ENCODE measurements around the gene CLRN3.

CLRN3 gene

GRCh38 chr10:127892743-127893142, at the start of gene CLRN3:
TSS of gene CLRN3 (minus strand) at chr10:127892941. CDS start at chr10:127892784, 157 bp downstream.
- no peak for DNase-seq

DNA sequence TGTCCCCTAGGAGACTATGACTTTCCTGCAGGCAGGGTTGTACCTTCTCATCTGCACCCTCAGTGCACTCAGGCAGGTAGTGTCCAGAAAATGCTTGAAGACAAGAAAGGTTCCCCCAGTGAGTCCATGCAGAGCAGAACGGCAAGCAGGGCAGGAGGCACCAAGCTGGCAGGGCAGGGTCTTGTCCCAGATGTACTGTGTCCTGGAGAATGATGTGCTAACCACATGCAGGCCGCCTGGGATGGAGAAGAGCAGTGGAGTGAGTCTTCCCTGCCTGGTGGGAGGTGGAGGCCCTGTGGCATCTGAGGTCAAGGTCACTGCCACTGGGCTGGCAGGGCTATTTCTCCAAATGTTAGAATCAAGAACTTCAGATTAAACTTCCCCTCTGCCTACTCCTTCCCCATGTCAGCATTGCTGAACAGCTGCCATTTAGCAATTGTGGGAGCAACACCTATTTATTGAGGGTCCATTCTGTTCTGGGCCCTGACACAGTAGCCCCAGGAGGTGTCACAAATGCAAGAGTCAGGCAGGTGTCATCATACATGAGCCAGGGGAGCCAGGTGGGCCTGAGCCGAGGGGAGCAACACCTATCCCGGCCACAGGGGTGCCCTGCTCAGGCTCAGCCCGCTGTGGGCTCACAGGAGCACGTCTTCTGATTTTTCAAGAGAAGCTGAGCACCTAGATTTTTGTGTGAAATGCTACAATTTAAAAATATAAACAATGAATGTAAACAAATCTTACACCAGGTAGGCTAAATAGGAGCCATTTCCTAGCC, 48.3 kb upstream of the CLRN3 start:
- no peak for DNase-seq

GRCh38 chr10:127939786-127940330, 47.1 kb upstream of the CLRN3 start:
- no peak for DNase-seq

- no peak for DNase-seq
Observed at GRCh38 chr10:127937915-127938463, 45.2 kb upstream of the CLRN3 start.

- DNase-seq, result no peak
Observed at GRCh38 chr10:127937069-127937468, 44.3 kb upstream of the CLRN3 start.

DNA sequence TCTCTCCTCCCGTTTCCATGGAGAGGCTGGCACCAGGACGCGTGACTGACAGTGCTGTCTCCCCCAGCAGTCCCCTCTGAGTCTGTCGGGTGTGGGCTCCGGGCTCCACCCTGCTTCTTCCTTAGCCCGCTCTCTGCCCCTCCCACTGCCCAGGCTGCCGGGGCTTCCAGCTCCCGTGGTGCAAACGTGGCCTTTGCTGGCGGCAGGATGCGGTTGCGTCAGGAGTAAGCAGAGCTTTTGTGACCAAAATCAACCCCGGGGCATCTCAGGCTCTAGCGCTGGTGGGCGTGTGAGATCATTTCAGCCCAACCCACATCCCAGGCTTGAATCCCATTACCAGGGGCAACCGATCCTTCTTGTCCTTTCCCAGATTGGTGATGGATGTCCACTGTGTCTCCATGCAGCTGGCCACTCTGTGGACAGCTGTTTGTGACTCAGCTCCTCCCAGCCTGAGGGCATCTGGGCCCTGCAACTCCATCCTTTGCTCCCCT, 42.4 kb upstream of the CLRN3 start:
- no peak for DNase-seq

GRCh38 chr10:127934383-127934782, 41.6 kb upstream of the CLRN3 start:
- no peak for DNase-seq

DNA sequence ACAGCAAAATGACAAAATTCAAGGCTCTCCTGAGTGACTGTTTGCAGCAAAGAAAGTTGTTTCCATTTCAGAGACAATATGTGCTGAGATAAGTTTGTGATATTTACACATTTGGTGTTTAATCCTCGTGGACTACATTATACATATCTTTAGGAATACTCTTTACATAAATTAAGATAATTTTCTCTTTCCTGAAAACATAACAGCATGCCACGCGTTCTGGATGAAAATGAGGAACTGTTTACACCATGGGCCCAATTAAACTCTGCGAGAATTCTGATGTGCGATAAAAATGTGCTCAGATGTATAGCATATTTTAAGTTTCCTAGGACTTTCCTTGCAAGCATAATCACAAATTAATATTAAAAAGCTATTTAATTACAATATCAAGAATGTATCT, 40.5 kb upstream of the CLRN3 start:
- DNase-seq, result no peak

- DNase-seq, result no peak
Observed at GRCh38 chr10:127932521-127933270, 40.0 kb upstream of the CLRN3 start.

- DNase-seq, result no peak
Observed at GRCh38 chr10:127928021-127928806, 35.5 kb upstream of the CLRN3 start.

DNA sequence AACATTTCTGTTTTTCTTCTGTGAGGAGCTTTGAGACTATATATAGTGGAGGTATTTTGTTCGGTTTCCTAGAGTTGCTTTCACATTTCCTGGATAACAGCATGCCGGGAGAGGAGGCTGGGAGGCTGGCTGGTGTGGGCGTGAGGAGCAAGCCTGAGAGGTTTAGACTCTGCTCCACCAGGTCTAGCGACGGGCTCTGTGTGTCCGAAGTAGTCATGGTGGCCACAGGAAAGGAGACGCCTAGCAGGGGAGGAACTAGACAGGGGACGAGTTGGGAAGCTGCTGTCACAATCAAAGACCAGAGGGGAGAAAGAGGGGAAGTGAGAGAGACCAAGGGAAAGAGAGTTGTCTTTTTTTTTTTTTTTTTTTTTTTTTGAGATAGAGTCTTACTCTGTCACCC, 33.7 kb upstream of the CLRN3 start:
- DNase-seq, result peak; percentile 13 to 37

DNA sequence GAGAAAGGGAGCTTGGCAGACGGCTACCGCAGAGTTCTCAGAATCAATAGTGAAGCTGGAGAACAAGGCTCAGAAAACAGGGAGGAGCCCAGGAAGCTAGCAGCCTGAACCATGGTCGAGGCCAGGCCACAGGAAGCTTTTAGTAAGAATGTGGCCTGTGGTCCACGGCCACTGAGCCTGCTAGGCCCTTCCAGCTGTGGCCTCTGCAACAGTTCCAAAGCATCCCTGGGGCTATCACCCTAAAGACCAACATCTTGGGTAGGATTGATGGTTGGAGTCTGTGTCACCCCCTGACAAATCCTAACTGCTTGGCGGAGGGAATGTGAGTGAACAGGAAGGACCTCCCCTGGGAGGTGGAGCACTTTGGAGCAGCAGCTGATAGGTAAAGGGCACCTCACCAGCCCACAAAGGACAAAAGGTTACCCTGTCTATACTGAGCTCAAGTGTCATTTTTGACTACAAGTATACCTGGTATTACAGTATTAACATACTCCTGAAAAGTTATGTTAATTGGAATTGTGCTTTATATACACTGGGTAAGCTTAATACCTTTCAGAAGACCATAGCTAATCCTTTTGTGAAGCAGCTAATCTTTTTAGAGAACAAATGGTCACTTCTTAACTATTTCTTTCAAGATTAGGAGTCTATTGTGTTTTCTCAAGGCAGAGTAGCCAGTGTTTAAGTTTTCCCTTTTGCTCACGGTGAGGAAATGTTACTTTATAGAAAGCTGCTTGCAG, 32.9 kb upstream of the CLRN3 start:
- DNase-seq, result no peak

DNA sequence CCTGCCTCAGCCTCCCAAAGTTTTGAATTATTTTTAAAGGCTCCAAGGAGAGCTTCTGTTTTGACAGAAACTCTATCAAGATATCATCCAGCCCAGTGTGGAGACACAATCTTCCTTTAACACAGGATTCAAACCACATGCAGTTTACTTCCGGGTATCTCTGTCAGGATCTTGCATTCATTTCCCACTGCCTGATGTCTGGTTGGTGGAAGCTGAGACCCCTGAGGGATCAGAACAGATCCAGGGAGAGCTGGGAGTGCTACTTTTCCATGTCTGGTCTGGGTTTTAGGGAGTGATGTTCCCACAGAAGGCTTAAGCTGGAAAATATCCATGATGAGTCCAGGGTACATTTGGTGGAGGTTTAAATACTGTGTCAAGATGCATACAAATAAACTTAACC, 30.9 kb upstream of the CLRN3 start:
- no peak for DNase-seq

DNA sequence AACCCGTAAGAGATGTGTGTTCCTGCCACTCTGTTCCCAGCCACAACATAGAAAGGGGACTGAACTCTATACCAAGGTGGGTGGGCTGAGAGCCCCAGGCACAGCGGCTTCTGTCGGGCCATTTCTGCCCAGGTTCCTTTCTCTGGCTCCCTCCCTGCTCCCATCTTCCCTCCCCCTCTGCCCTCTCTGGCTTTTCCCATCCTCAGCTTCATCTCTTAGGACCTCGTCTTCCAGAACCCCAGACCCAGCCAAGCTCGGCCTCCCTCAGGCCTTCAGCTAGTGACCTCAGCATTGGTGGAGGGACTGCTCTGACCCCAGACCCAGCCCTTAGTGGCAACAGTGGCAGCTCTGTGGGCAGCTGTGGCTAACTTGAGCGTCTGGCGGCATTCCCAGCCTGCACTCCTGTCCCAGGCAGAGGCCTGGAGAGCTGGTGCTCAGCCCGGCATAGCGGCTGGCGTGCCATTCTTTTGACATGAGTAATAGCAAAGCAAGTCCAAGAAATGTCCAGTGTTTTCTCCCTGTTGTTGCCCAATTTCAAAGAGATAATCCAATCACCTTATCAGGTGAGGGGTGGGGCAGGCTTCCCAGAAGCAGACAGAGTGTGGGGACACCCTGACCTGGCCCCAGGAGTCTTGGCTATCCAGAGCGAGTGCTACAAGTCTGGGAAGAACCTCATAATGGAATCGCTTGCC, 30.1 kb upstream of the CLRN3 start:
- DNase-seq, result no peak

DNA sequence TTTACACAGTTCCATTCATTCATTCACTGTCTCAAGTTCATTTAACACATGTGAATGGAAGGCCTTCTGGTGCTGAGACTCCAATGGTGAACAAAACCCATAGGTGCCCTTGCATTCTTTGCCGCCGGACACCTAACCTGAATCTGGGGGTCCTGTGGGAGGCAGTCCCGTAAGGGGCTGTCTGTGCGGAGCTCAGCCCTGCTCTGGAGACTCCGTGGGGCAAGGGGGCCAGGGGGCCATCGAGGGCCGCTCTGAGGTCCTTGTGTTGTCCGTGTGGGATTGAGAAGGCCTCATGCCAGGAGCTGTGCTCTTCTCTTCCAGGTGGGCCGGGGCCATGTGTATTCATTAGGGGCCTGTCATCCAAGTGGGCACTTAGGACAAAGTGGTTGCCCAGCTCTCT, 29.5 kb upstream of the CLRN3 start:
- DNase-seq, result no peak

DNA sequence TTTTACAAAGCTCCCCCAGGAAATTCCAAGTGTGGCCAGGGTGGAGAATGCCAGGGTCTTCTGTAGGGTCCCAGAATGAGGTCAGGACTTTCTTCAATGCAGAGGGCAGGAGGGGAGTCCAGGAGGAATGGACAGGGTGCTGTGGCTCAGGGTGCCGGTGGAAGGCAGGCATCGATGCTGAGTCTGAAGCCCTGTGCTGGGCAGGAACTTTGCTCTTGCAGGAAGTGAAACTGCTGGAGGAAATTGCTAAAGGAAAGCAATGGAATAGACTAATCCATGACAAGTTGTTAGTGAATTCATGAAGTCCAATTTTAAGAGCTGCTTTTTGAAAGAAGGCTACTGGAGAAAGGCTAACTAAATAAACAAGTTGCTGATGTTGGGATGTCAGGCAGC, 29.0 kb upstream of the CLRN3 start:
- DNase-seq, result peak in 1 of 2 experiments; percentile 16

DNA sequence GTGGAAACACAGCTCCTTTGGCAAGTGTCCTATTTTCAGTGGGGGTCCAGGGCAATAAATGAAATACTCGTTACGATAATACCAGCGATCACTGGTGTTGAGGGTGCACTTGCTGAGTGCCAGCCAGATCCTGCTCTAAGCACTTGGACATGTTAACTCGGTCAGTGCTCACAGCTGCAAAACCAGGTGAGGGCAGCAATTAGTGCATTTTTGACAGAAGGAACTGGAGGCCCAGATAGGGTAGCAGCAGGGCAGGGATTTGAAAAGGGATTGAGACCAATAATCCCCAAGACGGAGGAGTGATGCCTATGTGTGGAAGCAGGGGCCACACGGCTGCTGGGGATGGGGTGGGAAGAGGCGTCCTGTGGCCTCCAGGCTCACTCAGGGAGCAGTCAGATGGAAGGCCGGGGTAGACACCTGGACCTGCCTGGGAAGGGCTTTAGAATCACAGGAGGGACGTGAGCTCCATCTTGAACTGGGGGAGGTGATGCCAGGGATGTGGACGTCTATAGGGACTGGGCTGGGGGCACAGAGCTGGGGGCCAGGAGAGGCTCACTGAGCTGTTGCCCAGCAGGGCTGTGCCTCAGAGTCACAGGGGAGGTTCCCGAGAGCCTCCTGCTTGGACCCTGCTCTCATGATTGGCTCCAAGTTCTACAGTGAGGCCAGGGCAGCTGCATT, 28.5 kb upstream of the CLRN3 start:
- DNase-seq, result no peak

GRCh38 chr10:127920306-127921074, 27.7 kb upstream of the CLRN3 start:
- no peak for DNase-seq

DNA sequence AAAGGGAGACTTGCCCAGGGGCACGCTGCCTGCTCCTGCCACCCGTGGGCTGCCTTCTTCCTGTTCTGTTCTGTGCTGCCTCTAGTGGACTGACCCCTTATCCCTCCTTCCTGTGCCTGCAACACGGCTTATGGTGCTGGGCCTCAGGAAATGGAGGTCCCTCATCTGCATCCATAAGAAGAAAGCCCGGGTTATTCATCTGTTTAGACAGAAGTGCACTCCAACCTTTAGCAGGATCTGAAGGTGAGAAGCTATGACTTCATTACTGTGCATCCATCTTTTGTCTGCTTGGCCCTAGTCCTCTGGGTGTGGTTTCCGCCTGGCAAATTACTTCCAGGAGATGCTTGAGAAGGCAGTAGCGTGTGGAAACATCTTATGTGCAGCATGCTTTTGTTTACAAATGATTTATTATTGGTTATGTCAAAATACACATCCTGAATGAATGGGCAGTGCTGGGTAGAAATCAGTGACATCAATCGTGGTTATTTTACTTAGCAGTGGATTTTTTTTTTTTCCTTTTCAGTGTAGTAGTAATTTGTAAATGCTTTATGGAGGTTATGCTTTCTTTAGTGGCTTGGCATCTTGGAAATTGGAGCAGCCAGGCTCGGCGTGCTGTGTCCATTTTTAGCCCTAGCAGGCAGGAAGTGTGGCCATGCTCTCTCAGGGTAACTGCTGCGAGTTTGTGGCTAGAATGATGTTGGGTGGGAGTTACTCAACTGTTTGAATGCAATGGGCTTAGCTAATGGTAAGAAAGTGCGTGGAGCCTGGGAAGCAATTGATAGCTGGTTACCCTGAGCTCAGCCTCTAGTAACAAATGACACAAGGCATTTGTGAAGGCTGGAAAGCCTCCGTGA, 26.9 kb upstream of the CLRN3 start:
- DNase-seq, result peak; percentile 33 to 76
